ENCODE measurements around the gene ENOX2. TPM values are rescaled to one million over a fixed set of nuclear protein-coding genes. Genes with fewer than 3 reads are reported as not detected.

The ENOX2 gene
- total RNA-seq, 2 donors from 2014 or later: 7.3 to 26.2 TPM

DNA sequence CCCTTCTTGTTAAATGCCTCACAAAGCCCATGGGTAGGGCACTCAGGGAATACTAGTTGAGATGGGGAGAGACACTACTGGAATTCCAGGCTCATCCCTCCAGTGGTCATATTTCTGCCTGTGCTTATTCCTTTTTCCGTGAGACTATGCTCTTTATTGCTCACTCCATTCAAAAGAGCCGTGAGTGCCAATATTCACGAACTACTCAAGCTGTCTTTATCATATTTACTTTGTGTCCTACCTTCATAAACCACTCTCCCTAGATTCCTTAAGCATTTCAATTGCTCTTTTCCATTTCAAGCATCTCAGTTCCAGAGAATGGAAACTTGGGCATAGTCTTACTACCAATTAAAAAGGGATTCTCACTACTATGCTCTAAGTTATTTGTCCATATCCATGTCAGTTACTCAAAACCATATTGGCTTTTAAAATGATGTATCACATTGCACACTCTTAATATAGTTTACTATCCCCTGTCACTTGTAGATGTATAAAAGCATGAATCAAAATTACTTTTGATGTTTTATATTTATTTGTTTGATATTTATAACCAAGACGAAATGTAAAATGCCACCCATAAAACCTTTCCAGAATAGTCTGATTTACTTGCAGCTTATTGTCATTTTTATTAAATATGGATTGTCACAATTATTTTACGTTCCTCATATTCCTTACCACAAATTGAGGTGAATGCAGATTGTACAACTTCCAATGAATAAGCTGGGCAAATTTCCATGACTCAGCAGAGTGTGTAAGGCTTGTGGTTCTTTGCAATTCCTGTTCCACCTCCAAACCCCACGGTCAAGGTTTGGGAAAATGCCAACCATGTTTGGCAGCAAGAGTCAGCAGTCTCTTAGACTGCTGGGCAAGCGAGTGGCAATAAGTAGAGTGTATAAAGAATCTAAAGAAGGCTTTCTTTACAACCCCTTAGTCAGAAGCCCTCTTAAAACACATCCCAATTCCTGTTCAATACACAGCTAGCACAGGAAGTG lies 24.4 kb downstream of the ENOX2 start:
- Histone ChIP-seq H3K27ac (ENCODE audit: low read depth, low read length) (no peak overlapping the region), H3K4me1 (ENCODE audit: control insufficient read depth, insufficient read depth, low read length) (no peaks in the 10 kb centered on the region), H3K36me3 (ENCODE audit: control insufficient read depth, insufficient read depth, low read length) (no peaks in the 10 kb centered on the region), H3K9ac (ENCODE audit: extremely low read depth, low read length, poor library complexity, severe bottlenecking) (no peak overlapping the region), H3K4me3 (ENCODE audit: low read length) (no peak overlapping the region), H3K27me3 (ENCODE audit: control insufficient read depth, insufficient read depth, low read length, poor library complexity, severe bottlenecking) (no peaks in the 10 kb centered on the region), H3K9me3 (ENCODE audit: control insufficient read depth, low read length) (no peaks in the 10 kb centered on the region)
- Mint-ChIP-seq H3K36me3 (ENCODE audit: low read depth) (peaks cover 5% of the 10 kb centered on the region), H3K27me3 (ENCODE audit: insufficient read depth) (no peaks in the 10 kb centered on the region), H3K4me1 (peaks cover 6% of the 10 kb centered on the region), H3K9me3 (peaks cover 20% of the 10 kb centered on the region), H3K4me3 (no peak overlapping the region), H3K27ac (no peak overlapping the region)
- WGBS, 2 experiments (ENCODE audit: insufficient coverage in 1 of 2, insufficient read length in 1 of 2): 84 to 100% methylated on average over 1 to 5 of the region's 7 CpGs
- TF ChIP-seq, protein P1, sequence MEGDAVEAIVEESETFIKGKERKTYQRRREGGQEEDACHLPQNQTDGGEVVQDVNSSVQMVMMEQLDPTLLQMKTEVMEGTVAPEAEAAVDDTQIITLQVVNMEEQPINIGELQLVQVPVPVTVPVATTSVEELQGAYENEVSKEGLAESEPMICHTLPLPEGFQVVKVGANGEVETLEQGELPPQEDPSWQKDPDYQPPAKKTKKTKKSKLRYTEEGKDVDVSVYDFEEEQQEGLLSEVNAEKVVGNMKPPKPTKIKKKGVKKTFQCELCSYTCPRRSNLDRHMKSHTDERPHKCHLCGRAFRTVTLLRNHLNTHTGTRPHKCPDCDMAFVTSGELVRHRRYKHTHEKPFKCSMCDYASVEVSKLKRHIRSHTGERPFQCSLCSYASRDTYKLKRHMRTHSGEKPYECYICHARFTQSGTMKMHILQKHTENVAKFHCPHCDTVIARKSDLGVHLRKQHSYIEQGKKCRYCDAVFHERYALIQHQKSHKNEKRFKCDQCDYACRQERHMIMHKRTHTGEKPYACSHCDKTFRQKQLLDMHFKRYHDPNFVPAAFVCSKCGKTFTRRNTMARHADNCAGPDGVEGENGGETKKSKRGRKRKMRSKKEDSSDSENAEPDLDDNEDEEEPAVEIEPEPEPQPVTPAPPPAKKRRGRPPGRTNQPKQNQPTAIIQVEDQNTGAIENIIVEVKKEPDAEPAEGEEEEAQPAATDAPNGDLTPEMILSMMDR (conservative IDR thresholded peaks at IDR 0.05): no peak
- no peak for DNase-seq

DNA sequence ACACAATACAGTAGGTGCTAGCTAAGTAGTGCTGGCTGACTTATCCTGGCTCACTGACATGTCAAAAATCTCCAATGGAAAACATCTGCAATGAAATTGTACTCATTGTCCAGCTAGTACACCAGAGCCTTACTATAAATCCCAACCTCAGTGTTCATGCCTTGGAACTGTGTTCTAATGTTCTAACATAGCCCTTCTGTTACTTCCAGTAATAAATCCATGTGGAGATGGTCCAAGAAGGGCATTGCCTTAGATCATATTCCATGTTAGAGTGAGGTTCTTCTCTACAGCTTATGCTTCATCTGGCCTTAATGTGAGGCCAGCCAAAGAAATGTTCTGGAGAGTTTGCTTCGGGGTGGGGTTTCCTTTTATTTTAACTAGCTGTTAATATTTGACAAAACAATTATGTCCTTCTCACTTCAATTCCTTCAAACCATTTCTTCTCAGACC lies 25.1 kb downstream of the ENOX2 start:
- TF ChIP-seq, protein P1 (conservative IDR thresholded peaks at IDR 0.05): no peak
- Histone ChIP-seq H3K9ac (ENCODE audit: extremely low read depth, low read length, poor library complexity, severe bottlenecking) (no peak overlapping the region), H3K36me3 (ENCODE audit: control insufficient read depth, insufficient read depth, low read length) (no peaks in the 10 kb centered on the region), H3K9me3 (ENCODE audit: control insufficient read depth, low read length) (no peaks in the 10 kb centered on the region), H3K27me3 (ENCODE audit: control insufficient read depth, insufficient read depth, low read length, poor library complexity, severe bottlenecking) (no peaks in the 10 kb centered on the region), H3K4me1 (ENCODE audit: control insufficient read depth, insufficient read depth, low read length) (no peaks in the 10 kb centered on the region), H3K27ac (ENCODE audit: low read depth, low read length) (no peak overlapping the region), H3K4me3 (ENCODE audit: low read length) (no peak overlapping the region)
- no peak for DNase-seq
- Mint-ChIP-seq H3K9me3 (peaks cover 27% of the 10 kb centered on the region), H3K36me3 (ENCODE audit: low read depth) (peaks cover 5% of the 10 kb centered on the region), H3K27me3 (ENCODE audit: insufficient read depth) (no peaks in the 10 kb centered on the region), H3K4me1 (peaks cover 6% of the 10 kb centered on the region), H3K4me3 (no peak overlapping the region), H3K27ac (no peak overlapping the region)
- WGBS, 2 experiments (ENCODE audit: insufficient coverage in 1 of 2, insufficient read length in 1 of 2): no CpG with 5 or more reads among the region's 1 CpG

DNA sequence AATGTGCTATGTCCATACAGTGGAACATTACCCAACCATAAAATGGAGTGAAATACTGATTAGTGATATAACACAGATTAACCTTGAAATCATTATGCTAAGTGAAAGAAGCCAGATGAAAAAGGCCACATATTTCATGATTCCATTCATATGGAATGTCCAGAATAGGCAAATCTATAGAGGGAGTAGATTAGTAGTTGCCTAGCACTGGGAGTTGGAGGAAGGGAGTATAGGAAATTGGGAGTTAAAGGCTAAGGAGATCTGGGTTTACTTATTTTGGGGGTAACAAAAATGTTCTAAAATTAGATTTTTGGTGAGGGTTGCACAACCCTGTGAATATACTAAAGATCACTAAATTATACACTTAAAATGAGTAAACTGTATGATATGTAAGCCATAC lies 26.8 kb downstream of the ENOX2 start:
- Histone ChIP-seq H3K4me3 (ENCODE audit: low read length) (no peak overlapping the region), H3K36me3 (ENCODE audit: control insufficient read depth, insufficient read depth, low read length) (no peaks in the 10 kb centered on the region), H3K27ac (ENCODE audit: low read depth, low read length) (no peak overlapping the region), H3K9me3 (ENCODE audit: control insufficient read depth, low read length) (no peaks in the 10 kb centered on the region), H3K4me1 (ENCODE audit: control insufficient read depth, insufficient read depth, low read length) (no peaks in the 10 kb centered on the region), H3K27me3 (ENCODE audit: control insufficient read depth, insufficient read depth, low read length, poor library complexity, severe bottlenecking) (no peaks in the 10 kb centered on the region), H3K9ac (ENCODE audit: extremely low read depth, low read length, poor library complexity, severe bottlenecking) (no peak overlapping the region)
- peaks cover 5% of the 10 kb centered on the region for H3K36me3 Mint-ChIP-seq (ENCODE audit: low read depth)
- H3K27ac Mint-ChIP-seq: no peak overlapping the region
- TF ChIP-seq, protein P1 (conservative IDR thresholded peaks at IDR 0.05): no peak
- DNase-seq: no peak
- H3K27me3 Mint-ChIP-seq (ENCODE audit: insufficient read depth): no peaks in the 10 kb centered on the region
- no peak overlapping the region for H3K4me3 Mint-ChIP-seq
- peaks cover 6% of the 10 kb centered on the region for H3K4me1 Mint-ChIP-seq
- H3K9me3 Mint-ChIP-seq: peaks cover 27% of the 10 kb centered on the region

Measured in endodermal cell (in vitro differentiated cells).